SK-N-MC (cell line): ENCODE data around the gene MOGAT1.

ENCODE experiments used
- EZH2 ChIP-seq: fragments of 200-600 bp; sonication (generic); IDR thresholded peaks from one replicate; pipeline ENCODE4 v1.6.1; 2017; ENCODE audit warnings: antibody characterized with exemption
- POLR2AphosphoS5 ChIP-seq: IDR thresholded peaks from 2 replicates; pipeline ENCODE4 v1.6.1; 2012; ENCODE audit warnings: mild to moderate bottlenecking, low read depth, low read length, borderline replicate concordance

GRCh38 chr2:222754324-222754930, 83.0 kb downstream of the MOGAT1 start:
- TF ChIP-seq POLR2AphosphoS5 (no peak), EZH2 (no peak)
